Stimulated activated CD4-positive, alpha-beta T cell treated with anti-CD3 and anti-CD28 coated beads, TNF-alpha, amount 100 ng/mL, for 24 hours (primary cell): ENCODE results near the gene HBS1L.

Experiments
- DNase-seq, 3 experiments: peaks; one replicate each; pipeline ENCODE4 v3.0.0-alpha.2; 2020; ENCODE audit warnings: low read depth in 3 of 3

The HBS1L gene

DNA sequence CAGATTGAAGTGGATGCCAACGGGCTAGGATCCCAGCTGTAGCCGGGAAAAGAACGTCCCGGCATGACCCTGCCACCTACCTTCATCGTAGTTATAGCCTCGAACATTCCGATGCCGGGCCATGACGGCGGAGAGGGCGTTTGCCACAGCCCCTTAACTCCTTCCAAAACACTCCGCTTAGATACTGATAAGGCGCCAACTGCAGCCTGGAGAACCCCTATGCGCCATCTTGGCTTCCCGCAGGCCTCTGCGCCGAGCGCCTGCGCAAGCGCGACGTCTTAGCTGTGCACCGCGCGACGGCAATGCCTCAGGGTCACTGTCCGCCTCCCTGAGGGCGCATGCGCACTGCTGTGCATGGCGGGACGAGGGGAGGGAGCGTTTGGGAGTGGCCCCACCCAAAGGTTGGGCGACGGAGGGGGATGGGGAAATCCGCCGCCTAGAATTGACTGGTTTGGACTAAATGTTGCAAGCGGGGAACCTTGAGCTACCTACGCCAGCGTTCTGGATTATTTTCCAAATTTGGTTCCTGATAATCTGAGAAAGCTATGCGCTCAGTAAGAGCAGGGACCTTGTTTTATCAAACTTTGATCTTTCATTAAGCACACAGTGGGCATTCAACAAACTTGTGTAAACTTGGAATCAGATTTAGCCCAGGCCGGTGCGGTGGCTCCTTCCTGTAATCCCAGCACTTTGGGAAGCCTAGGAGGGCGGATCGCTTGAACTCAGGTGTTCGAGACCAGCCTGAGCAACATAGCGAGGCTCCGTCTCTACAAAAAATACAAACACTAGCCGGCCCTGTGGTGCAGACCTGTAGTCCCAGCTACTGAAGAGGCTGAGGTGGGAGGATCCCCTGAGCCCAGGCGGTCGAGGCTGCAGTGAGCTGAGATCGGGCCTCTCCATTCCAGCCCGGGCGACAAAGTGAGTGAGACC lies at the start of gene HBS1L:
Gene HBS1L (minus strand): TSS at position 254 of the 930 bp plus-strand sequence. CDS start 131 bp downstream, at position 123.
- peak; percentile 93 to 96 (median 94) for DNase-seq

DNA sequence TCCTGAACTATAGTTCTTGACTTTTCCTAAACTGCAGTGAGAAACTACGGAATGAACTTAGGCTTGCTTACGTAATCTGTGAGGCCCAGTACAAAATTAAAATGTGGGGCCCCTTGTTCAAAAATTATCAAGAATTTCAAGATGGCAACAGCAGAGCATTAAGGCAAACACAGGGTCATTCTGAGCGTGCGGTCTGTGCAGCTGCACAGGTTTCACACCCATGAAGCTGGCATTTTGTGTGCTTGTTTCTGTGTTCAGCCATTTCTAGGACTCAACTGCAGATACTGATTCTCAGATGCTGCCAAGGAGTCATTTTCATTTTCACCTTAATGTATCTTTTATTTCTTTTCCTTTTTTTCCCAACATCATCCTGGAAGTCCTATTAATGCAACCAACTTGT lies 49.6 kb upstream of the HBS1L start:
- no peak for DNase-seq

DNA sequence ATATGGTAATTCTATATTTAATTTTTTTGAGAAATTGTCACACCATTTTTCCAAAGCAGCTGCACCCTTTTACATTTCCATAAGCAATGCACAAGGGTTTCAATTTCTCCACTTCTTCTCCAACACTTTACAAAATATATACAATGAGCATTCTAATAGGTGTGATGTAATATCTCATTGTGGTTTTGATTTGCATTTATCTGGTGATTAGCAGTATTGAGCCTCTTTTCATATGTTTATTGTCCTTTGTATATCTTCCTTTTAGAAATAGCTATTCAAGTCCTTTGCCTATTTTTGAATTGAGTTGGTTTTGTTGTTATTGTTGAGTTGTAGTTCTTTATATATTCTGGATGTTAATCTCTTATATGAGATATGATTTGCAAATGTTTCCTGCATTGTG lies 47.6 kb upstream of the HBS1L start:
- no peak for DNase-seq

DNA sequence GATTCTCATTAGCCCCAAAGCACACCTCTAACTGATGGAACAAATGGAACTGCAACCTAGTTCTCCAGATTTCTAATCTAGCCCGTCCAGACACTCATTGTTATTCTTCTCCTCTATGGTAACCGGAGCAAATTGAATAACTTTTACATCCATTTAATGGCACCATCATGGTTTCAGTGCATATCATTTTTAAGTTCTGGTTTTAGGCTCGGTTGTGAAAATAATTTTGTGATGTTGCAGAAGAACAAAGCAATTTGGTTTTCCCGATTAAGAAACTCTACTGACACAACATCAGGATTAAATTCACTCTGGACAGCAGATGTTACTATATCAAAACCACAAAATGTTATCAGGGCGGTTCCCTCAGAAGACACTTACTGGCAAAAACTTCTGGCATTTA lies 42.5 kb upstream of the HBS1L start:
- DNase-seq: no peak

DNA sequence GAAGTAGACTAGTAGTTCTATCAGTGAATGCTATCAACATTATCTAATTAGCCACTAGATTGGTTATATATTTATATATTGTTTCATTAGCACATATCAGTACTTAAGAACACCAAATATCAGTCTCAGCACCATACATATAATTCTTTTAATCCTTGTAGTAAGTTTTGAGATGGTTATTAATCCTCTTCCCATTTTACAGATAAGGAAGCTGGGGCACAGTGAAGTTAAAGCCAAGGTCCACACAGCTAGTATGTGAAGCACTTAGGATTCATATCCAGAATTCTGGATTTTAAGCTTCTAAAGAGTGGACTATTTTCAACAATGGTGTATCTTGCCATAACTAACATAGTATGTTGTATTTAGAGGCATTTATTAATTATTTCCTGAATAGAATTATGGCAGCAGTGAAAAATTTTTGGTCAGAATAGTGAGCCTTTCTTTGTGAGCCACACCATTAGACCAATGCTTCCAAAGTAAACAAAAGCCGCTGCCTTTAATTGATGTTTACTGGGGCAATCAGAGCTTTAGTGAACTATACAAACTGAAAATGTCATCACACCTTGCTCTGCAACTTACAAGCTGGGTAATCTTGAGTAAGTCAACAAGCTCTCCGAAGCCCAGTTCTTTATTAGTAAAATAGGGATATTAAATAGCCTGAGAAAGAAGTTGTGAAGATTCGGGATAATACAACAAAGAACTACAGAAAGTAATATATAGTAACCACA lies 41.9 kb upstream of the HBS1L start:
- DNase-seq: no peak

DNA sequence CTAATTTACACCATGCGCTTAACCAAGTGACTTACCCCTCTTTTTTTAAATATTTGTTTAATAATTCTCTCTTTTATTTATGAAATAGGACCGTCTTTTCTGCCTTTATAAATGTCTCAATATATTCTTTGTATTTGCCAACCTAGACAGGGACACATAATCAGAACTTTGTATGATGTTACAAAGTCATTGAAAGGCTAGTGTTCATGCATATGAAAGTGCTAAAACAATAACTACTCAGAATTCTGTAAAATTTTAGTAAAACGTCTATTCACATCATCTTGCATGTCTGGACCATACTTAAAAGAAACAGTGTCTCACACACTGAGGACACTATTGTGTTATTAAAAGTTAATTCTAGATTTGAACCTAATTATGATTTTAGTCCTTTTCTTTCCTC lies 41.1 kb upstream of the HBS1L start:
- DNase-seq: no peak

DNA sequence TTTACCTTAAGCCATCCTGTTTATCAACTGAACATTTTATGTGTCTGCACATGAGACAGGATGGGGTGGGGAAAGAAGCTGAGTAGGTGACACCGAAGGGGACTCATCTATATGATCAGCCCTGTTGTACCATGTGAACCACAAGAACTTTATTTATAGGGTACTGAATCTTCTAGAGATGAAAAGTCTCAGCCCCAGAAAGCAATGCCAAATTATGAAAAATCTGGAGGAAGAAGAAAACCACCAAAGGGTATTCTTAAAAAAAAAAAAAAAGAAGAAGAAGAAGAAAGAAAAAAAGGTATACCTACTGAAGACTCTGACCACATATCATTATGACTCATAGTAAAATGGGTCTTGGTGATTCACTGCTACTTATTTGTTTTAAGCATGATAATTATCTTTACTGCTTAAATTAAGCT lies 39.8 kb upstream of the HBS1L start:
- no peak for DNase-seq

DNA sequence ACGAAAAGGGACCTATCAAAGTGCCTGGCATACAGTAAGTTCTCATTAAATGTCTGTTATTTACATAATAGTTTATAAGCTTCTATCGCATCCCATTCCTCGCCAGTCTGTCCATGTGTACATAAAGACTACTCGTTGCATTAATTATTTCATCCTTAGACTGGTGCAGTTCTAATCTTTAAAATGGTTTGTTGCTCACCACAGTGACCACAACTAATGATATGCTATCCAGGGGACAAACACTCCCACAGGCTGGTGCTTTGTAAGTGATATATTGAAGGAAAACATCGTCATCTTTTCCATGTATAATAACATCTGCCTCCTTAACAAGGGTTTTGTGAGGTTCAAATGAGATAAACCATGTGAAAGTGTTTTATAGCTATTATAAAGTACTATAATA lies 39.0 kb upstream of the HBS1L start:
- DNase-seq: no peak

DNA sequence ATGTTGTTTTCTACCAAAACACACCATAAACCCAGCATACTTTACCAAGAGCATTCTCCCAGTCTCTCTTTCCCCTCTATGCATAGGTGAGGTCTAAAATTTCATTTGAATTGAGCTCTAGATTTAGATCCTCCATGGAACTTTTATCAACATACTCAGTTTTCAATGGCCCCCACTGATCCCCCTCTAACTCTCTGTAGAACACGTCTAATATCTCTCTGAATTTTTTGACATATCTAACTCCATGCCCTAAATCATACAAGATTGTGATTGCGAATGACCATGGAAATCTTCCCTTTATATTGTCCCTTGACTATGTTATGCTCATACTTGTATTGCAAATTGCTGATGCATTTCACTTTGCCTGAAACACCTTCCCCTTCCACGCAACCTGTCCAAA lies 38.1 kb upstream of the HBS1L start:
- DNase-seq: no peak

DNA sequence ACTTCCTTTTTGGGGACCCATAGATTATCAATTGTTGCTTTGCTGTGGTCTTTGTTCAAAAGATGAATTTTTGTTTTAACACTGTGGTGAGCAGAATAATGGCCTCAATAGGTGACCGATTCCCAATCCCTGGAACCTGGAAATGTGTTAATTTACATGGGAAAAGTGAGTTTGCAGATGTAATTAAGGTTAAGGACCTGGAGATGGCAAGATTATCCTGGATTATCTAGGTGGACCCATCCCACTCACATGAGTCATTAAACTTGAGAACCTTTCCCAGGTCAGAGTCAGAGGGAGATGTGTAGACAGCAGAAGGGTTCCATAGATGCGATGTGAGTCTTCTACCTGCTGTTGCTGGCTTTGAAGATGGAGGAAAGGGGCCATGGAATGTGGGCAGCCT lies 36.2 kb upstream of the HBS1L start:
- DNase-seq: no peak

DNA sequence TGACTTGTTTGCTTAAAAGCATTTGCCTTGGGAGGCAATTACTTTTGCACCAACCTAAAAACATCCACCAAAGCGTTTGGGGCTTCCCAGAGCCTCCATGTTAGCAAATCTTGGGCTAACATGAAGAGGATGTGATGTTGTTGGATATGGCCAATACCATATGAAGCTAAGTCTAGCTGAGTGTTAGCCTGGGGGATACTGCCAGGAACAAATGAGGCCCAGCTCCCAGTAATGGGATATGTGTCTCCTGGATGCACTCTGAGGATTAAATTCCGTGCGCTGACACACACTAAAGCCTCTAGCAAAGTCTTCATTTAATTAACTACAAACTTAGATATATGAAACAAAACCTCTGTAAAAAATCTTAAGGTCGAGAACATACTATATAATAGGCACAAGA lies 35.3 kb upstream of the HBS1L start:
- DNase-seq: no peak

DNA sequence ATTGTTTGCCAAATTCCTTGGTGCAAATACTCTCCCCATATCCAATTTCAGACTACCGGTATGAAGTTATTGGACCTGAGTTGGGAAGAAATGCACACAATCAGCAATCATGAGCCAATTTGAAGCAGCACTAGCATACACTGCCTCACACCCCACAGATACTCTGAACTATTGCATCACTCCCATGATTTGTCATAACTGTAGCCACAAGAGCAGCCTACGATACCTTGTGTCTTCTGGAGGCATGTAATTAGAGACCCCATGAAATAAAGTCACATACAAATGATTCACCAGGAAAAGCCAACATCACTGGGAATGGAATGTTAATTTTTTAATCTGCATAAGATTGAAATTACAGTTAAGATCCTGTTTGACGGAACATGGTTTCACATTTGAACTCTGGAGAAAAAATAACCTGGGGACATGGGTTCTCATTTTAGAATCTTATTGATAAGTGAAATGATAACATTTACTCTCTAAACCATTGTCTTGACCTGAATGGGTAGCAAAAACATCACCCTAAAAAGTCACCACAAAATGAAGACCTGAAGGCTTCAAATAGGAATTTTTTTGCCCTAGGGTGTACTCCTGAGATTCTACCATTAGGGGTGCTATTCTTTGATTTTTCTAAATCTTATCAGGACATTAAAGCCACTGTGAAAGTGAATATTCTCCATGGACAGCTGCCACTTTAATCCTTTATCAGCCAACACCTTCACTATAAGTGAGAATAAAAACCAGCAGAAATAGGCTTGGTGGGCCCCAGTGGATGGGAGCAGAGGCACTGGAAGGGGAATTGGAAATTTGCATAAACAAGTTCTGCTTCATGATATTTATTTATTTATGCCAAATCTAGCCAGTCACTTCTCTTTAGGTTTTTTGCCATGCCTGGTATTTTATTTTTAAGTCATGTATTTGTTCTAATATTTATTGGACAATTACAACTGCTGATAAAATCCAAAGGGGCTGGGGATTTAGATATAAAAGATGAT lies 34.5 kb upstream of the HBS1L start:
- DNase-seq: no peak

DNA sequence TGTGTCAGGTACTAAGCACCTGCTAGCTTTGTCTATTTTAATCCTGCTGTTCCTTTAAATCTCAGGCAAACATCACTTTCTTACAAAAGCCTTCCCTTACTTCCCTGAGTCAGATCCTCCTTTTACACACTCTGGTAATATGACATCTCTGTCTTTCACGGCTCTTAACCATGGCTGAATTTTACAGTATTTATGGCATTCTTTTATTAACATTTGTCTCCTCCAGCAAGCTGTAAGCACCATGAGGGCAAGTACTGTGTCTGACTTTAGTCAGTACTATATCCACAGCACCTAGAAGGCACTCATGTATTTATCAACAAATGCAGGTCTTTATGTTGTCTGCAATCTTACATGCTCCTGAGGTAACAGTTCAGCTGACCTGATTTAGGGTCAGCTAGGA lies 33.7 kb upstream of the HBS1L start:
- DNase-seq: no peak

DNA sequence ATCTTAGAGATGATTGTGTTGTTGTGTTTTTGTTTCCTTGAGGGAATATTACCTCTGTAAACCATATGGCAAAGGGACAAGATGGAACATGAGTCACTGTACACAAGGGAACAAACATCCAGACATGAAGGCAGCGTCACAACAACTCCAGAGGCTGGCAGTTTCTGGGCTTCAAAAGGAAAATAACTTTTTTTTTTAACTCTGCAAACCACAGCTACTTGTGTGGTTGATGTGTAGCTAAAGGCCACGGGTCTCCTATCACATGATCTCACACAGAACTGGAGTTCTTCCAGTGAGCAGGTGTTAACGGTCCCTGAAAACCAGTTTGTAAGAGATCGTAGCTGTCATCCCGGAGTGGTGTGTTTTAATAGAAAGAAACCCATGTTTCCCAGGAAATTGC lies 33.2 kb upstream of the HBS1L start:
- no peak for DNase-seq

DNA sequence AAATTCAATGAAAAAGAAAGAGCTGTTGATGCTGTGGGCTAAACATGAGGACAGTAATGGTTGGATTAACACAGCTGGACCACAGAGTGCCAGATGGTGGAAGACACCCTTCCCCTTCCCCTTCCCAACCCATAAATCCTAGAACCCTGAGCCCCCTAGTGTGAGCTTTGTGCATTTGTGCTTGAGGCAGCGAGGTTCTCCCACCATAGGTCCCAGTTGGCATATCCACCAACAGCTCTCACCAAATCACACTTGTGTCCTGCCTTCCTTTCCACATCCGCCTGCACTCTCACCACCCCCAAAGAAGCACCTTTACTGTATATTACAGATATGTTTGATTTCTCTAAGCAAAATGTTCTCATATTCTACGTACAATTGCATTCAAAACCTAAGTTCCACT lies 32.8 kb upstream of the HBS1L start:
- no peak for DNase-seq

DNA sequence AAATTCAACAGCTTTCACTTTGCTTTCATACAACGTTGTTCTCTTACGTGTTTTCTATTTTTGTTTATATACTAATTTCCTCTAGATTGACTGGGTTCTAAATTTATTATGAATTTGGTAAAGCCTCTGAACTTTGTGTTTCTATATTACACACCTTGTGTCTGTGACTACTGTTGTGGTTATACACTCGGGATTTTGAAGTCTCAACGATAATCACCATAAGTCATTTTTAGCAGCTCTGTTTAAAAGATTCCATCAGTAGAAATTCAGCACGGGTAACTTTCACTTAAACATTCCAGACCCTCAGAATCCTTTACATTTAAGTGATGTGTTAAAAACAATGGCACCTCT lies 31.8 kb upstream of the HBS1L start:
- no peak for DNase-seq

DNA sequence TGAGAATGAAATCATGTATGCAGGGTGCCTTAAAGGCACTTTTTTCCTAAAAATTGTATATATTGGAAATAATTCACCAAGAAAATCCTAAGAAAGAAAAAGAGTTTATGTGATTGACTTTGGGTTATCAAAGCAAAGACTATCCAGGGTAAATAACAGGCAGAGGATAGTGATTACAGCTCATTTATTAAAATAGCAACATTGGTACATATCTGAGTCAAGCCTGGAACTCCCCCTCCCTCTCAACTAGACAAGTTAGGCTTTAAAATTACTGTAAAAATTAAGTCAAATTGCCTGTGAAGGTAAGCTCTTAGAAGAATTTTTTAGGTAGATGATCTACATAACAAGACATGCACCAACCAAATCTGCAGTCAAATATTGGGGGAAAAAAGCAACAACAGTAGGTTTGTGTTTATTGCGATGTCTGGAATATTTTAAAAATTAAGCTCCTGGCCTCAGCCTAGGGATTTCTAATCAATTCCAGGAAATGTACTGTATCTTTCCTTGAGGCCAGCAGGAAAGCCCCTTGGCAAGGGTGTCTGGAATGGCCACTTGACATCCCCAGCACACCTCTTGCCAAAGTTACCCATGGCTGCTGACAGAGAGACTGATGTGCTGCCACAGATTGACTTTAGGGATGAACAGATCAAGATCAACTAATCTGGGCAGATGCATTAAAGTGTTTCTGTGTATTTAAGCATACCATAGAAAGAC lies 31.2 kb upstream of the HBS1L start:
- DNase-seq: no peak

DNA sequence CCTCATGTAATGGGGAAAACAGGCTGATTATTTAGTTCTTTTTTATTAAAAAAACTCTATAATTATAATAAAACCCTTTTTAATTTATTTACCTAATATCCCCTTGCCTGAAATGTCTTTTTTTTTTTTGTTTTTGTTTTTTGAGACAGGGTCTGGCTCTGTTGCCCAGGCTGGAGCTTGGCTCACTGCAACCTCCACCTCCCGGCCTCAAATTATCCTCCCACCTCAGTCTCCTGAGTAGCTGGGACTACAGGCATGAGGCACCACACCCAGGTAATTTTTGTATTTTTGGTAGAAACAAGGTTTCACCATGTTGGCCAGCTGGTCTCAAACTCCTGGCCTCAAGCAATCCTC lies 30.3 kb upstream of the HBS1L start:
- DNase-seq: no peak

DNA sequence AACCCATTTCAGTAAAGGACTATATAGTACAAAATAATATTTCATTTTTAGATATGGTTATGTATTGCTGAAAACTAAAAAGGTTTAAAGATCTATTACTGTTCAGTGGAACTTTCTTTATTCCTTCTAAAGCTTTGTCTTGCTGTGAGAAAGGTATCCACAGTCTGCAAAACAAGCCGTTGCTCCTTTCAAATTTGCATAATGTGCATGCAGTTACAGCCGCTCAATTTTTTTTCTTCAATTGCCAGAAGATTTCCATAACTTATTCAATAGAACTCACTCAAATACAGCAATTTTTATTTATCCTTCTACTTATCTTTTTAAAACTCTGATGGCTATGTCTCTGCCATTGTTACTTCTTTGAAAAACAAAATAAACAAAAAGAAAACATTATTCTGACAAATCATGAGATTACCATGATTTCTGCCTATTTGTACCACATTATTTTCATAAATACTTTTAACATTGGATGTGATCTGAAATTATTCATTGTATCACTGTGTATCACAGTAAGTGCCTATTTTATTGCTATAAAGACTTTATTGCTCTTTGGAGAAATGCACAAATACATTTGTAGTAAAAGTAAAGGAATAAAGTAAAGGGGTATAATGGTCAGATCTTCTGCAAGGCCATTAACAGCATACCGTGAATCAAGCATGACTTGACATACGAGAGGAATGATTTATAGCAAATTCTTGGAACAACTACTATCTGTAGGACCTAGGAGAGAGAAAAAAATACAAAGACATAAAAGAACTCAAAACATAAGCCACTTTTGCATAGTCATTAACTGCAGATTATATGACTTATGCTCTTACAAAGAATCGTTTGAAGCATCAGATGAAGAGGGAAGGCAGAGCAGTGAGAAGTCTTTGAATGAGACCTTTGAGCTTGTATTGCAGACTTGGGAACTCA lies 29.6 kb upstream of the HBS1L start:
- DNase-seq: no peak

DNA sequence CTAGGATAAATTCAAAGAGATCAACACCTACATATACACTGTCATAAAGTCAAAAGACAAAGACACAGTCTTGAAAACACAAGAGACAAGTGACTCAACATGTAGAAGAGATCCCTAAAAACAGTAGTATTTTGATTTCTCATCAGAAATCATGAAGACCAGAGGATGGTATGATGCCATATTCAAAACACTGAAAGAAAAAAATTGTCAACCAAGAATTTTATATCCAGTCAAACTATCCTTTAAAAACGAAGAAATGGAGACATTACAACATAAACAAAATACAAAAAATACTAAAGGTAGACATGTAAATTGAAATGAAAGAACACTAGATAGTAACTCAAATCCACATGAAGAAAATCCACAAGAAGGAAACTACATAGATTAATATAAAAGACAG lies 27.3 kb upstream of the HBS1L start:
- DNase-seq: no peak
